PC-9 (cell line): ENCODE data around the gene SIGLEC6.

ENCODE experiments used
- EZH2 ChIP-seq: fragments of 200-600 bp; sonication (generic); IDR thresholded peaks from 2 replicates; pipeline ENCODE4 v1.8.0; 2017; ENCODE audit warnings: antibody characterized with exemption, low read depth
- TF ChIP-seq, protein P1 (sequence below): fragments of 200-600 bp; sonication (generic); conservative IDR thresholded peaks from 2 replicates; pipeline ENCODE4 v1.6.1; 2017; ENCODE audit warnings: mixed run types, antibody characterized with exemption, mild to moderate bottlenecking, moderate library complexity

DNA sequence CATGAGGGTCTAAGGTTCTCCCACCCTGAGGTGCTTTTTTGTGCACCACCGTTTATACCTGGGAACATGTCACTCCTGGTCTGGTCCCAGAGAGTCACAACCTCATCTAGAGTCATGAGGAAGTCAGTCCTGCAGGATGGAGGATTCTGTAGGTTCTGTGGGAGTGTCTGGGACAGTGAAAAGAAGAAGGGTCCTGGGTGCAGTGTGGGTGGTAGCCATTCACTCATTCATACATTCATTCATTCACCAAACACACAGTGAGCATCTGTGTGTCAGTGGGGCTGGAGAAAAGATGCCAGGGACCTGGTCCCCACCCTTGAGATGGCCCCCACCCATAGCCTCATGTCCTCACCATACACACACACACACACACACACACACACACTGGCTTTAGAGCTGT is 61.8 kb downstream of the SIGLEC6 start:
- TF ChIP-seq, protein P1, sequence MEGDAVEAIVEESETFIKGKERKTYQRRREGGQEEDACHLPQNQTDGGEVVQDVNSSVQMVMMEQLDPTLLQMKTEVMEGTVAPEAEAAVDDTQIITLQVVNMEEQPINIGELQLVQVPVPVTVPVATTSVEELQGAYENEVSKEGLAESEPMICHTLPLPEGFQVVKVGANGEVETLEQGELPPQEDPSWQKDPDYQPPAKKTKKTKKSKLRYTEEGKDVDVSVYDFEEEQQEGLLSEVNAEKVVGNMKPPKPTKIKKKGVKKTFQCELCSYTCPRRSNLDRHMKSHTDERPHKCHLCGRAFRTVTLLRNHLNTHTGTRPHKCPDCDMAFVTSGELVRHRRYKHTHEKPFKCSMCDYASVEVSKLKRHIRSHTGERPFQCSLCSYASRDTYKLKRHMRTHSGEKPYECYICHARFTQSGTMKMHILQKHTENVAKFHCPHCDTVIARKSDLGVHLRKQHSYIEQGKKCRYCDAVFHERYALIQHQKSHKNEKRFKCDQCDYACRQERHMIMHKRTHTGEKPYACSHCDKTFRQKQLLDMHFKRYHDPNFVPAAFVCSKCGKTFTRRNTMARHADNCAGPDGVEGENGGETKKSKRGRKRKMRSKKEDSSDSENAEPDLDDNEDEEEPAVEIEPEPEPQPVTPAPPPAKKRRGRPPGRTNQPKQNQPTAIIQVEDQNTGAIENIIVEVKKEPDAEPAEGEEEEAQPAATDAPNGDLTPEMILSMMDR = no peak
- no peak for TF ChIP-seq EZH2
